ENCODE data around the gene ARSK. TPM values are rescaled to one million over a fixed set of nuclear protein-coding genes. Genes with fewer than 3 reads are reported as not detected.

Gene ARSK
- polyA plus RNA-seq, 1 of the 3 experiments (the other 2 are of a cell fraction) = 5.6 TPM

GRCh38 chr5:95615164-95615467 lies 60.2 kb downstream of the ARSK start:
- H3K4me2 ChIP-seq = no peak overlapping the region
- no peak overlapping the region for H3K27ac ChIP-seq (ENCODE audit: low read depth in 2 of 2, low read length in 1 of 2)
- H3K4me1 ChIP-seq (ENCODE audit: control insufficient read depth in 1 of 2, insufficient read depth in 2 of 2, low read depth in 1 of 2, low read length in 1 of 2) = peaks cover 0 to 2% of the 10 kb centered on the region in 2 experiments; a peak in 2 of 4 replicates
- TF ChIP-seq TEAD4 (IDR thresholded peaks at IDR 0.05; ENCODE audit: borderline replicate concordance, insufficient read depth) (no peak), POLR2AphosphoS5 (IDR thresholded peaks at IDR 0.05; ENCODE audit: low read depth, low read length) (no peak), ELF1 (IDR thresholded peaks at IDR 0.05) (no peak), NRF1 (IDR thresholded peaks at IDR 0.05; ENCODE audit: low read depth, low read length) (no peak), YY1 (IDR thresholded peaks at IDR 0.05; ENCODE audit: low read depth) (no peak), USF1 (IDR thresholded peaks at IDR 0.05; ENCODE audit: borderline replicate concordance, low read depth) (no peak), CTCF (IDR thresholded peaks at IDR 0.05) (no peak), PBX3 (IDR thresholded peaks at IDR 0.05) (no peak), FOXJ3 (CRISPR knock-in tag; IDR thresholded peaks at IDR 0.05) (no peak), MAX (IDR thresholded peaks at IDR 0.05; ENCODE audit: low read depth) (no peak), SMC3 (IDR thresholded peaks at IDR 0.05; ENCODE audit: low read depth, low read length) (no peak), MXI1 (IDR thresholded peaks at IDR 0.05; ENCODE audit: low read depth, low read length) (no peak), RAD21 (IDR thresholded peaks at IDR 0.05; ENCODE audit: low read length) (no peak)
- H3K9me2 ChIP-seq = no peaks in the 10 kb centered on the region
- CTCF ChIA-PET = no interaction called here
- no peaks in the 10 kb centered on the region for H3K27me3 ChIP-seq (ENCODE audit: insufficient read depth)
- no peak for DNase-seq
- no peaks in the 10 kb centered on the region for H3F3A ChIP-seq (replicated peaks; ENCODE audit: insufficient read depth)
- H2AFZ ChIP-seq (ENCODE audit: low read depth) = no peak overlapping the region
- POLR2A ChIA-PET = no interaction called here
- H3K9ac ChIP-seq = no peak overlapping the region
- no peaks in the 10 kb centered on the region for H4K20me1 ChIP-seq (ENCODE audit: insufficient read depth)
- no peaks in the 10 kb centered on the region for H3K9me3 ChIP-seq
- no peak overlapping the region for H3K4me3 ChIP-seq (ENCODE audit: low read depth in 2 of 2, low read length in 1 of 2)
- peaks cover 0 to 5% of the 10 kb centered on the region in 2 experiments for H3K36me3 ChIP-seq (replicated peaks in 1 of 2; ENCODE audit: control insufficient read depth in 1 of 2, insufficient read depth in 2 of 2, low read length in 1 of 2)
- 100% methylated on average over 1 of the region's 1 CpG for WGBS (ENCODE audit: low lambda C conversion rate)
- no peaks in the 10 kb centered on the region for H3K79me2 ChIP-seq (ENCODE audit: insufficient read depth)

GRCh38 chr5:95617057-95617456 lies 62.2 kb downstream of the ARSK start:
- no peaks in the 10 kb centered on the region for H3K79me2 ChIP-seq (ENCODE audit: insufficient read depth)
- no peak overlapping the region for H3K27ac ChIP-seq (ENCODE audit: low read depth in 2 of 2, low read length in 1 of 2)
- no peak overlapping the region for H3K9ac ChIP-seq
- H3K27me3 ChIP-seq (ENCODE audit: insufficient read depth) = no peaks in the 10 kb centered on the region
- H3K4me1 ChIP-seq (ENCODE audit: control insufficient read depth in 1 of 2, insufficient read depth in 2 of 2, low read depth in 1 of 2, low read length in 1 of 2) = peaks cover 0 to 3% of the 10 kb centered on the region in 2 experiments; a peak in 2 of 4 replicates
- no peak for DNase-seq
- TF ChIP-seq USF1 (IDR thresholded peaks at IDR 0.05; ENCODE audit: borderline replicate concordance, low read depth) (no peak), NFIC (IDR thresholded peaks at IDR 0.05; ENCODE audit: borderline replicate concordance) (no peak), MAX (IDR thresholded peaks at IDR 0.05; ENCODE audit: low read depth) (no peak), GABPA (IDR thresholded peaks at IDR 0.05; ENCODE audit: low read depth) (no peak), PBX3 (IDR thresholded peaks at IDR 0.05) (no peak), CTCF (IDR thresholded peaks at IDR 0.05) (no peak)
- no peaks in the 10 kb centered on the region for H4K20me1 ChIP-seq (ENCODE audit: insufficient read depth)
- H3K4me3 ChIP-seq (ENCODE audit: low read depth in 2 of 2, low read length in 1 of 2) = no peak overlapping the region
- no peaks in the 10 kb centered on the region for H3K9me3 ChIP-seq
- no peaks in the 10 kb centered on the region for H3K9me2 ChIP-seq
- no peak overlapping the region for H3K4me2 ChIP-seq
- 99% methylated on average over 5 of the region's 5 CpGs for WGBS (ENCODE audit: low lambda C conversion rate)
- peak overlapping the region; percentile 29 for H2AFZ ChIP-seq (ENCODE audit: low read depth)
- CTCF ChIA-PET = no interaction called here
- H3F3A ChIP-seq (replicated peaks; ENCODE audit: insufficient read depth) = no peaks in the 10 kb centered on the region
- H3K36me3 ChIP-seq (replicated peaks in 1 of 2; ENCODE audit: control insufficient read depth in 1 of 2, insufficient read depth in 2 of 2, low read length in 1 of 2) = peaks cover 0 to 5% of the 10 kb centered on the region in 2 experiments
- POLR2A ChIA-PET = no interaction called here

Measured in SK-N-SH (cell line).